A673 (cell line): ENCODE measurements around the gene CLDN14. TPM values are rescaled to one million over a fixed set of nuclear protein-coding genes. Genes with fewer than 3 reads are reported as not detected.

Experiments used
- BruUV-seq: library from RNA; stranded (reverse); fragments of 400-500 nt; replicated peaks from 2 replicates; lab custom pipeline; 2021; lab: Mats Ljungman, UMichigan
- CTCF ChIA-PET: fragments of 300-600 bp; sonication (Branson Sonifier 250); formaldehyde crosslinking; loops from one replicate; lab custom pipeline; 2022; ENCODE audit warnings: antibody characterized with exemption; lab: Charles Lee
- POLR2A ChIA-PET: fragments of 300-600 bp; sonication (Branson Sonifier 250); formaldehyde crosslinking; loops from one replicate; lab custom pipeline; 2022; ENCODE audit warnings: antibody characterized with exemption; ENCODE audit not compliant: low non-redundant PET; lab: Charles Lee
- DNase-seq: peaks from one replicate; pipeline ENCODE4 v3.0.0-alpha.2; 2015; ENCODE audit warnings: low spot score
- H3K27ac ChIP-seq: fragments of 200-600 bp; sonication (generic); 2 replicates; pipeline ENCODE4 v1.5.1; 2016; ENCODE audit warnings: mixed run types, low read depth, mild to moderate bottlenecking, mixed read lengths, antibody characterized with exemption, low read length; ENCODE audit not compliant: poor library complexity, severe bottlenecking
- H3K27me3 ChIP-seq: fragments of 200-600 bp; sonication (generic); replicated peaks from 2 replicates; pipeline ENCODE4 v1.6.1; 2017; ENCODE audit warnings: mixed run types, low read depth, mild to moderate bottlenecking, mixed read lengths, antibody characterized with exemption, low read length; ENCODE audit not compliant: insufficient read depth, poor library complexity
- H3K36me3 ChIP-seq: fragments of 200-600 bp; sonication (generic); 2 replicates; pipeline ENCODE4 v1.6.1; 2016; ENCODE audit warnings: mixed run types, mild to moderate bottlenecking, mixed read lengths, antibody characterized with exemption, low read length; ENCODE audit not compliant: insufficient read depth, poor library complexity, severe bottlenecking
- H3K4me1 ChIP-seq: fragments of 200-600 bp; sonication (generic); 2 replicates; pipeline ENCODE4 v1.6.1; 2017; ENCODE audit warnings: mixed run types, mild to moderate bottlenecking, mixed read lengths, antibody characterized with exemption, low read length; ENCODE audit not compliant: insufficient read depth, poor library complexity, severe bottlenecking
- H3K4me3 ChIP-seq: fragments of 200-600 bp; sonication (generic); 2 replicates; pipeline ENCODE4 v1.5.1; 2016; ENCODE audit warnings: low read depth, mixed run types, mild to moderate bottlenecking, mixed read lengths, low read length; ENCODE audit not compliant: poor library complexity, severe bottlenecking
- H3K9me3 ChIP-seq: fragments of 200-600 bp; sonication (generic); 2 replicates; pipeline ENCODE4 v1.6.1; 2016; ENCODE audit warnings: mixed run types, low read depth, mild to moderate bottlenecking, mixed read lengths, antibody characterized with exemption, low read length; ENCODE audit not compliant: poor library complexity, severe bottlenecking
- CTCF ChIP-seq: fragments of 300-800, 200-600 bp; sonication (generic); conservative IDR thresholded peaks from 2 replicates; pipeline ENCODE4 v1.5.1; 2017; ENCODE audit warnings: low read depth, mild to moderate bottlenecking, antibody characterized with exemption, low read length, moderate library complexity, mixed read lengths
- EZH2 ChIP-seq: fragments of 200-600 bp; sonication (generic); IDR thresholded peaks from 2 replicates; pipeline ENCODE4 v1.6.1; 2017; ENCODE audit warnings: borderline replicate concordance, low read depth, mild to moderate bottlenecking, mixed read lengths, antibody characterized with exemption, low read length; ENCODE audit not compliant: poor library complexity, severe bottlenecking
- intact Hi-C: fragments of 100-400 bp; cut with micrococcal nuclease; formaldehyde crosslinking; loops from one replicate; pipeline ENCODE4 v1.10.0; 2022; ENCODE audit not compliant: unreplicated experiment
- total RNA-seq: library from RNA; stranded (reverse); gene quantifications from 2 replicates; pipeline ENCODE4 v1.2.3, GENCODE V29; 2021

CLDN14 gene
- total RNA-seq, 1 experiment from 2014 or later, result not detected

GRCh38 chr21:36454706-36455105 is 25.2 kb downstream of the CLDN14 start:
- no peak for DNase-seq
- intact Hi-C loops, result no loop called here
- Histone ChIP-seq H3K27ac (no peak overlapping the region), H3K9me3 (no peaks in the 10 kb centered on the region), H3K4me1 (peaks cover 13% of the 10 kb centered on the region), H3K27me3 (no peaks in the 10 kb centered on the region), H3K4me3 (no peak overlapping the region), H3K36me3 (no peaks in the 10 kb centered on the region)
- no TSS peak for BruUV-seq
- POLR2A ChIA-PET, result no interaction called here
- CTCF ChIA-PET, result no interaction called here
- TF ChIP-seq EZH2 (no peak), CTCF (no peak)

GRCh38 chr21:36454093-36454531 is 25.8 kb downstream of the CLDN14 start:
- TF ChIP-seq EZH2 (no peak), CTCF (no peak)
- CTCF ChIA-PET, result no interaction called here
- no peak overlapping the region for H3K4me3 ChIP-seq
- no peak for DNase-seq
- H3K9me3 ChIP-seq, result no peaks in the 10 kb centered on the region
- H3K4me1 ChIP-seq, result peaks cover 13% of the 10 kb centered on the region
- POLR2A ChIA-PET, result no interaction called here
- H3K27ac ChIP-seq, result no peak overlapping the region
- H3K36me3 ChIP-seq, result no peaks in the 10 kb centered on the region
- no TSS peak for BruUV-seq
- intact Hi-C loops, result no loop called here
- no peaks in the 10 kb centered on the region for H3K27me3 ChIP-seq

DNA sequence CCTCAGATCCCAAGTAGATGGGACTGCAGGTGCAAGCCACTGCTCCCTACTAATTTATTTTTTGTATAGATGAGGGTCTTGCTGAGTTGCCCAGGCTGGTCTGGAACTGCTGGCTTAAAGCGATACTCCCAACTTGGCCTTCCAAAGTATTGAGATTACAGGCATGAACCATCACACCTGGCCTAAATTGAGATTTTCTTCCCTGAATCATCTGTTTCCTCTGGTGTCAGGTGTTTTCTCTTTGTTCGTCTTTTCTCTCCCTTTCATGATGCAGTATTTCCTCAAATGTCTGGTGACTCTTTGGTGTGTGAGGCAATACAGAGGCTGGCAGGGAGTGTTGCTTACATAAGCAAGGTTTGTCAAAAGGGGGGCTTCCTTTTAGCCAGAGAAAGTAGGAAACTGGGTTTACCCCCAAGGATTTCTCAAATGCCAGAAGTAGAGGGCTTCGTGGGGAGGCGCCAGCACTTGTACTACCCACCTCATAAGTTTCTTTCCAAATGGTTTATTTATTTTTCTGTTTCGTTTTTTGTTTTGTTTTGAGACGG is 27.6 kb downstream of the CLDN14 start:
- no peaks in the 10 kb centered on the region for H3K27me3 ChIP-seq
- intact Hi-C loops, result no loop called here

More for the DNA sequence above, 27.6 kb downstream of the CLDN14 start:
- Histone ChIP-seq H3K4me1 (peaks cover 13% of the 10 kb centered on the region), H3K4me3 (no peak overlapping the region), H3K27ac (no peak overlapping the region), H3K36me3 (no peaks in the 10 kb centered on the region), H3K9me3 (no peaks in the 10 kb centered on the region)
- CTCF ChIA-PET, result no interaction called here
- BruUV-seq, result no TSS peak
- no peak for TF ChIP-seq CTCF
- TF ChIP-seq EZH2, result no peak
- DNase-seq, result no peak
- POLR2A ChIA-PET, result no interaction called here
